ENCODE results near the gene PNPO.
"Not testable (repeated sequence)": the region's sequence is repeated elsewhere in the genome, so short reads cannot be mapped to it uniquely, and the experiment has no call there.

PNPO gene

GRCh38 chr17:47924785-47925677, 16.3 kb upstream of the PNPO start:
- no peak for TF ChIP-seq CTCF (IDR thresholded peaks at IDR 0.05; ENCODE audit: extremely low read depth, missing control alignments)
- DNase-seq (ENCODE audit: low spot score): no peak

GRCh38 chr17:47925678-47925988, 15.7 kb upstream of the PNPO start:
- no peak for TF ChIP-seq CTCF (IDR thresholded peaks at IDR 0.05; ENCODE audit: extremely low read depth, missing control alignments)

GRCh38 chr17:47927821-47928400, 13.5 kb upstream of the PNPO start:
- no peak for TF ChIP-seq CTCF (IDR thresholded peaks at IDR 0.05; ENCODE audit: extremely low read depth, missing control alignments)
- DNase-seq (ENCODE audit: low spot score): no peak

More at GRCh38 chr17:47925678-47925988, 15.7 kb upstream of the PNPO start:
- DNase-seq (ENCODE audit: low spot score): no peak

GRCh38 chr17:47928415-47928814, 13.0 kb upstream of the PNPO start:
- TF ChIP-seq CTCF (IDR thresholded peaks at IDR 0.05; ENCODE audit: extremely low read depth, missing control alignments): no peak
- DNase-seq (ENCODE audit: low spot score): no peak

- TF ChIP-seq CTCF (IDR thresholded peaks at IDR 0.05; ENCODE audit: extremely low read depth, missing control alignments): no peak
- no peak for DNase-seq (ENCODE audit: low spot score)
Measured at GRCh38 chr17:47929218-47930000, 12.0 kb upstream of the PNPO start.

GRCh38 chr17:47931848-47932247, 9.5 kb upstream of the PNPO start:
- DNase-seq (ENCODE audit: low spot score): no peak
- TF ChIP-seq CTCF (IDR thresholded peaks at IDR 0.05; ENCODE audit: extremely low read depth, missing control alignments): no peak

- TF ChIP-seq CTCF (IDR thresholded peaks at IDR 0.05; ENCODE audit: extremely low read depth, missing control alignments): no peak
- no peak for DNase-seq (ENCODE audit: low spot score)
Measured at GRCh38 chr17:47934856-47935255, 6.5 kb upstream of the PNPO start.

GRCh38 chr17:47935468-47935867, 5.9 kb upstream of the PNPO start:
- DNase-seq (ENCODE audit: low spot score): not testable (repeated sequence)
